Measurements from ENCODE around the gene CALML5.

Gene CALML5

GRCh38 chr10:5461203-5461588, 38.2 kb downstream of the CALML5 start:
- H3K4me3 ChIP-seq (ENCODE audit: extremely low read depth, insufficient read depth, low read length, poor library complexity, severe bottlenecking), result no peak overlapping the region
- peaks cover 12% of the 10 kb centered on the region for H3K4me1 ChIP-seq (ENCODE audit: control insufficient read depth, insufficient read depth, low read length, poor library complexity, severe bottlenecking)
- WGBS, 2 experiments (ENCODE audit: insufficient coverage in 2 of 2), result 93% methylated on average over 3 of the region's 4 CpGs; no CpG with 5 or more reads in 1 of the 2 experiments
- H3K9me3 ChIP-seq (ENCODE audit: control insufficient read depth, low read length), result no peaks in the 10 kb centered on the region
- no peak overlapping the region for H3K27ac ChIP-seq (ENCODE audit: low read depth, low read length, severe bottlenecking)
- peaks cover 54% of the 10 kb centered on the region for H3K36me3 ChIP-seq (ENCODE audit: control insufficient read depth, insufficient read depth, low read length)

- H3K36me3 ChIP-seq (ENCODE audit: control insufficient read depth, insufficient read depth, low read length), result peaks cover 59% of the 10 kb centered on the region
- WGBS, 2 experiments (ENCODE audit: insufficient coverage in 2 of 2), result 95 to 96% methylated on average over 6 to 9 of the region's 14 CpGs
- peaks cover 9% of the 10 kb centered on the region for H3K4me1 ChIP-seq (ENCODE audit: control insufficient read depth, insufficient read depth, low read length, poor library complexity, severe bottlenecking)
- no peak overlapping the region for H3K4me3 ChIP-seq (ENCODE audit: extremely low read depth, insufficient read depth, low read length, poor library complexity, severe bottlenecking)
- no peaks in the 10 kb centered on the region for H3K9me3 ChIP-seq (ENCODE audit: control insufficient read depth, low read length)
- H3K27ac ChIP-seq (ENCODE audit: low read depth, low read length, severe bottlenecking), result no peak overlapping the region
Measured at GRCh38 chr10:5460468-5461202, 38.7 kb downstream of the CALML5 start.

- Histone ChIP-seq H3K4me3 (ENCODE audit: extremely low read depth, insufficient read depth, low read length, poor library complexity, severe bottlenecking) (no peak overlapping the region), H3K27ac (ENCODE audit: low read depth, low read length, severe bottlenecking) (no peak overlapping the region), H3K4me1 (ENCODE audit: control insufficient read depth, insufficient read depth, low read length, poor library complexity, severe bottlenecking) (peaks cover 9% of the 10 kb centered on the region), H3K36me3 (ENCODE audit: control insufficient read depth, insufficient read depth, low read length) (peaks cover 72% of the 10 kb centered on the region), H3K9me3 (ENCODE audit: control insufficient read depth, low read length) (no peaks in the 10 kb centered on the region)
- WGBS, 2 experiments (ENCODE audit: insufficient coverage in 2 of 2), result 94 to 95% methylated on average over 3 of the region's 8 CpGs
Measured at GRCh38 chr10:5458949-5459747, 40.2 kb downstream of the CALML5 start.

- H3K4me1 ChIP-seq (ENCODE audit: control insufficient read depth, insufficient read depth, low read length, poor library complexity, severe bottlenecking), result peaks cover 9% of the 10 kb centered on the region
- no peaks in the 10 kb centered on the region for H3K9me3 ChIP-seq (ENCODE audit: control insufficient read depth, low read length)
- no peak overlapping the region for H3K4me3 ChIP-seq (ENCODE audit: extremely low read depth, insufficient read depth, low read length, poor library complexity, severe bottlenecking)
- WGBS, 2 experiments (ENCODE audit: insufficient coverage in 2 of 2), result 100% methylated on average over 1 of the region's 1 CpG
- peaks cover 79% of the 10 kb centered on the region for H3K36me3 ChIP-seq (ENCODE audit: control insufficient read depth, insufficient read depth, low read length)
- no peak overlapping the region for H3K27ac ChIP-seq (ENCODE audit: low read depth, low read length, severe bottlenecking)
Measured at GRCh38 chr10:5458425-5458824, 40.9 kb downstream of the CALML5 start.

GRCh38 chr10:5457741-5458140, 41.6 kb downstream of the CALML5 start:
- no peak overlapping the region for H3K4me3 ChIP-seq (ENCODE audit: extremely low read depth, insufficient read depth, low read length, poor library complexity, severe bottlenecking)
- peaks cover 85% of the 10 kb centered on the region for H3K36me3 ChIP-seq (ENCODE audit: control insufficient read depth, insufficient read depth, low read length)
- no peaks in the 10 kb centered on the region for H3K9me3 ChIP-seq (ENCODE audit: control insufficient read depth, low read length)
- H3K27ac ChIP-seq (ENCODE audit: low read depth, low read length, severe bottlenecking), result no peak overlapping the region
- 86 to 98% methylated on average over 3 of the region's 3 CpGs for WGBS, 2 experiments (ENCODE audit: insufficient coverage in 2 of 2)
- peaks cover 9% of the 10 kb centered on the region for H3K4me1 ChIP-seq (ENCODE audit: control insufficient read depth, insufficient read depth, low read length, poor library complexity, severe bottlenecking)

- Histone ChIP-seq H3K36me3 (ENCODE audit: control insufficient read depth, insufficient read depth, low read length) (peaks cover 93% of the 10 kb centered on the region), H3K27ac (ENCODE audit: low read depth, low read length, severe bottlenecking) (no peak overlapping the region), H3K4me1 (ENCODE audit: control insufficient read depth, insufficient read depth, low read length, poor library complexity, severe bottlenecking) (peaks cover 6% of the 10 kb centered on the region), H3K9me3 (ENCODE audit: control insufficient read depth, low read length) (no peaks in the 10 kb centered on the region), H3K4me3 (ENCODE audit: extremely low read depth, insufficient read depth, low read length, poor library complexity, severe bottlenecking) (no peak overlapping the region)
- WGBS, 2 experiments (ENCODE audit: insufficient coverage in 2 of 2), result 95 to 96% methylated on average over 10 to 12 of the region's 12 CpGs
Measured at GRCh38 chr10:5456563-5456962, 42.8 kb downstream of the CALML5 start.

- Histone ChIP-seq H3K27ac (ENCODE audit: low read depth, low read length, severe bottlenecking) (no peak overlapping the region), H3K9me3 (ENCODE audit: control insufficient read depth, low read length) (no peaks in the 10 kb centered on the region)
- WGBS, 2 experiments (ENCODE audit: insufficient coverage in 2 of 2), result 88 to 94% methylated on average over 9 to 10 of the region's 13 CpGs
Measured at GRCh38 chr10:5453749-5454489, 45.5 kb downstream of the CALML5 start.

GRCh38 chr10:5450605-5451384, 48.6 kb downstream of the CALML5 start:
- no peak overlapping the region for H3K4me3 ChIP-seq (ENCODE audit: extremely low read depth, insufficient read depth, low read length, poor library complexity, severe bottlenecking)
- H3K9me3 ChIP-seq (ENCODE audit: control insufficient read depth, low read length), result no peaks in the 10 kb centered on the region
- WGBS, 2 experiments (ENCODE audit: insufficient coverage in 2 of 2), result 100% methylated on average over 1 of the region's 4 CpGs; no CpG with 5 or more reads in 1 of the 2 experiments
- no peaks in the 10 kb centered on the region for H3K4me1 ChIP-seq (ENCODE audit: control insufficient read depth, insufficient read depth, low read length, poor library complexity, severe bottlenecking)
- no peak overlapping the region for H3K27ac ChIP-seq (ENCODE audit: low read depth, low read length, severe bottlenecking)
- peaks cover 40% of the 10 kb centered on the region for H3K36me3 ChIP-seq (ENCODE audit: control insufficient read depth, insufficient read depth, low read length)

More at GRCh38 chr10:5453749-5454489, 45.5 kb downstream of the CALML5 start:
- H3K4me1 ChIP-seq (ENCODE audit: control insufficient read depth, insufficient read depth, low read length, poor library complexity, severe bottlenecking), result no peaks in the 10 kb centered on the region
- H3K36me3 ChIP-seq (ENCODE audit: control insufficient read depth, insufficient read depth, low read length), result peaks cover 69% of the 10 kb centered on the region
- H3K4me3 ChIP-seq (ENCODE audit: extremely low read depth, insufficient read depth, low read length, poor library complexity, severe bottlenecking), result no peak overlapping the region

GRCh38 chr10:5449823-5450222, 49.5 kb downstream of the CALML5 start:
- Histone ChIP-seq H3K9me3 (ENCODE audit: control insufficient read depth, low read length) (no peaks in the 10 kb centered on the region), H3K27ac (ENCODE audit: low read depth, low read length, severe bottlenecking) (peak overlapping the region; percentile 25), H3K36me3 (ENCODE audit: control insufficient read depth, insufficient read depth, low read length) (peaks cover 33% of the 10 kb centered on the region), H3K4me3 (ENCODE audit: extremely low read depth, insufficient read depth, low read length, poor library complexity, severe bottlenecking) (no peak overlapping the region), H3K4me1 (ENCODE audit: control insufficient read depth, insufficient read depth, low read length, poor library complexity, severe bottlenecking) (no peaks in the 10 kb centered on the region)
- WGBS, 2 experiments (ENCODE audit: insufficient coverage in 2 of 2), result 80 to 86% methylated on average over 4 to 6 of the region's 8 CpGs

- H3K4me3 ChIP-seq (ENCODE audit: extremely low read depth, insufficient read depth, low read length, poor library complexity, severe bottlenecking), result peak overlapping the region; percentile 43
- no peaks in the 10 kb centered on the region for H3K9me3 ChIP-seq (ENCODE audit: control insufficient read depth, low read length)
- H3K36me3 ChIP-seq (ENCODE audit: control insufficient read depth, insufficient read depth, low read length), result peaks cover 27% of the 10 kb centered on the region
- H3K4me1 ChIP-seq (ENCODE audit: control insufficient read depth, insufficient read depth, low read length, poor library complexity, severe bottlenecking), result no peaks in the 10 kb centered on the region
- WGBS, 2 experiments (ENCODE audit: insufficient coverage in 2 of 2), result no CpG with 5 or more reads among the region's 2 CpGs
- no peak overlapping the region for H3K27ac ChIP-seq (ENCODE audit: low read depth, low read length, severe bottlenecking)
Measured at GRCh38 chr10:5449227-5449626, 50.1 kb downstream of the CALML5 start.
